Panc1 (cell line): ENCODE results near the gene OR10D3. TPM values are rescaled to one million over a fixed set of nuclear protein-coding genes. Genes with fewer than 3 reads are reported as not detected.

Source experiments
- ATAC-seq: fragments of 200-7000 bp; cut with Tn5 transposase; 2 replicates; pipeline ENCODE4 v1.9.1; 2020; ENCODE audit warnings: mild to moderate bottlenecking, moderate library complexity
- BruUV-seq: library from RNA; stranded (reverse); fragments of 400-500 nt; replicated peaks from 2 replicates; lab custom pipeline; 2021; lab: Mats Ljungman, UMichigan
- CTCF ChIA-PET: fragments of 300-600 bp; sonication (Branson Sonifier 250); formaldehyde crosslinking; loops from one replicate; lab custom pipeline; 2022; ENCODE audit warnings: antibody characterized with exemption; lab: Charles Lee
- POLR2A ChIA-PET: fragments of 300-600 bp; sonication (Branson Sonifier 250); formaldehyde crosslinking; loops from one replicate; lab custom pipeline; 2022; ENCODE audit warnings: antibody characterized with exemption; lab: Charles Lee
- DNase-seq: peaks from one replicate; pipeline ENCODE4 v3.0.0-alpha.2; 2010; ENCODE audit warnings: low read depth, low spot score
- H3K27ac ChIP-seq: 2 replicates; pipeline ENCODE4 v1.5.1; 2011; ENCODE audit warnings: mild to moderate bottlenecking, low read length, inconsistent platforms
- H3K27me3 ChIP-seq: fragments of 200-500 bp; sonication (Bioruptor generic); 2 replicates; pipeline ENCODE4 v1.6.0; 2014; ENCODE audit warnings: low read length, inconsistent platforms; ENCODE audit not compliant: control insufficient read depth, insufficient read depth
- H3K36me3 ChIP-seq: fragments of 200-500 bp; sonication (Bioruptor generic); 2 replicates; pipeline ENCODE4 v1.5.1; 2014; ENCODE audit warnings: inconsistent platforms, mild to moderate bottlenecking, low read length, moderate library complexity; ENCODE audit not compliant: control insufficient read depth, insufficient read depth
- H3K4me1 ChIP-seq: 2 replicates; pipeline ENCODE4 v1.5.1; 2011; ENCODE audit warnings: inconsistent platforms, mild to moderate bottlenecking, low read length, moderate library complexity; ENCODE audit not compliant: control insufficient read depth, insufficient read depth
- H3K4me3 ChIP-seq, 2 experiments: 2 replicates each; pipeline ENCODE4 v1.5.1; 2011 to 2012; ENCODE audit warnings: low read depth in 2 of 2, low read length in 2 of 2, mild to moderate bottlenecking in 2 of 2, inconsistent platforms in 1 of 2, moderate library complexity in 1 of 2
- H3K9me3 ChIP-seq: fragments of 200-500 bp; sonication (Bioruptor generic); 2 replicates; pipeline ENCODE4 v1.5.1; 2014; ENCODE audit warnings: low read depth, mild to moderate bottlenecking, inconsistent platforms, low read length, moderate library complexity; ENCODE audit not compliant: control insufficient read depth, insufficient read depth
- CTCF ChIP-seq: fragments of 450-650 bp; IDR thresholded peaks from 2 replicates; pipeline ENCODE4 v1.5.1; 2017; ENCODE audit warnings: mild to moderate bottlenecking
- POLR2AphosphoS5 ChIP-seq: IDR thresholded peaks from 2 replicates; pipeline ENCODE4 v1.6.1; 2012; ENCODE audit warnings: mild to moderate bottlenecking, low read depth, low read length, moderate library complexity
- SIN3A ChIP-seq: IDR thresholded peaks from 2 replicates; pipeline ENCODE4 v1.6.1; 2012; ENCODE audit warnings: low read depth, mild to moderate bottlenecking, low read length, moderate library complexity, borderline replicate concordance; ENCODE audit not compliant: insufficient read depth
- TCF7L2 ChIP-seq: IDR thresholded peaks from 2 replicates; pipeline ENCODE4 v1.6.1; 2011; ENCODE audit warnings: mild to moderate bottlenecking, low read depth, low read length, inconsistent platforms
- in situ Hi-C: cut with HindIII; loops from 2 replicates; pipeline ENCODE4 v1.10.0; 2016; ENCODE audit warnings: low sequenced_read_pairs, low pct_unique_long_range_greater_than_20kb
- intact Hi-C: fragments of 100-400 bp; cut with micrococcal nuclease; formaldehyde crosslinking; loops from one replicate; pipeline ENCODE4 v1.10.0; 2022; ENCODE audit not compliant: unreplicated experiment
- total RNA-seq: library from RNA; stranded (reverse); gene quantifications from one replicate; pipeline ENCODE4 v1.2.1, GENCODE V29; 2021; ENCODE audit not compliant: unreplicated experiment
- TF ChIP-seq, protein P1 (sequence below), 2 experiments: IDR thresholded peaks; 2 replicates each; pipeline ENCODE4 v1.6.1; 2011 to 2012; ENCODE audit warnings: low read depth in 2 of 2, control low read depth in 1 of 2, low read length in 1 of 2, mild to moderate bottlenecking in 1 of 2, moderate library complexity in 1 of 2; ENCODE audit not compliant: insufficient read depth in 1 of 2

OR10D3 gene
- total RNA-seq, 1 experiment from 2014 or later = not detected

DNA sequence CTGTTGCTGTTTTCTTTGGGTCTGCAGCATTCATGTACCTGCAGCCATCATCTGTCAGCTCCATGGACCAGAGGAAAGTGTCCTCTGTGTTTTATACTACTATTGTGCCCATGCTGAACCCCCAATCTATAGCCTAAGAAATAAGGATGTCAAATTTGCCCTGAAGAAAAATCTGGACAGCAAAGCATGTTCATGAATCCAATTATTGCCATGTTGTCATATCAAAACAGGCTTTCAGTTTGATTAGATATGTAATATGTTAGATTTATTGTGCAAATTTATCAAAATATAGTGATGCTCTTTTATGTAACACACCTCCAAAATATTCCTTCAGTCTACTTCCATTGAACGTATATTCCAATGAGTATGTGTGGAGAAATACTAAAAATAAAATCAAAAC lies 42.3 kb downstream of the OR10D3 start:
- no peaks in the 10 kb centered on the region for H3K4me1 ChIP-seq
- in situ Hi-C loops (no loop called here), intact Hi-C loops (no loop called here)
- no peak for DNase-seq
- no peaks in the 10 kb centered on the region for H3K36me3 ChIP-seq
- BruUV-seq = no TSS peak
- H3K27me3 ChIP-seq = no peaks in the 10 kb centered on the region
- H3K27ac ChIP-seq = no peak overlapping the region
- ChIA-PET POLR2A (no interaction called here), CTCF (no interaction called here)
- H3K4me3 ChIP-seq = no peak overlapping the region
- ATAC-seq = no peak
- TF ChIP-seq, protein P1, sequence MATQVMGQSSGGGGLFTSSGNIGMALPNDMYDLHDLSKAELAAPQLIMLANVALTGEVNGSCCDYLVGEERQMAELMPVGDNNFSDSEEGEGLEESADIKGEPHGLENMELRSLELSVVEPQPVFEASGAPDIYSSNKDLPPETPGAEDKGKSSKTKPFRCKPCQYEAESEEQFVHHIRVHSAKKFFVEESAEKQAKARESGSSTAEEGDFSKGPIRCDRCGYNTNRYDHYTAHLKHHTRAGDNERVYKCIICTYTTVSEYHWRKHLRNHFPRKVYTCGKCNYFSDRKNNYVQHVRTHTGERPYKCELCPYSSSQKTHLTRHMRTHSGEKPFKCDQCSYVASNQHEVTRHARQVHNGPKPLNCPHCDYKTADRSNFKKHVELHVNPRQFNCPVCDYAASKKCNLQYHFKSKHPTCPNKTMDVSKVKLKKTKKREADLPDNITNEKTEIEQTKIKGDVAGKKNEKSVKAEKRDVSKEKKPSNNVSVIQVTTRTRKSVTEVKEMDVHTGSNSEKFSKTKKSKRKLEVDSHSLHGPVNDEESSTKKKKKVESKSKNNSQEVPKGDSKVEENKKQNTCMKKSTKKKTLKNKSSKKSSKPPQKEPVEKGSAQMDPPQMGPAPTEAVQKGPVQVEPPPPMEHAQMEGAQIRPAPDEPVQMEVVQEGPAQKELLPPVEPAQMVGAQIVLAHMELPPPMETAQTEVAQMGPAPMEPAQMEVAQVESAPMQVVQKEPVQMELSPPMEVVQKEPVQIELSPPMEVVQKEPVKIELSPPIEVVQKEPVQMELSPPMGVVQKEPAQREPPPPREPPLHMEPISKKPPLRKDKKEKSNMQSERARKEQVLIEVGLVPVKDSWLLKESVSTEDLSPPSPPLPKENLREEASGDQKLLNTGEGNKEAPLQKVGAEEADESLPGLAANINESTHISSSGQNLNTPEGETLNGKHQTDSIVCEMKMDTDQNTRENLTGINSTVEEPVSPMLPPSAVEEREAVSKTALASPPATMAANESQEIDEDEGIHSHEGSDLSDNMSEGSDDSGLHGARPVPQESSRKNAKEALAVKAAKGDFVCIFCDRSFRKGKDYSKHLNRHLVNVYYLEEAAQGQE (IDR thresholded peaks at IDR 0.05; ENCODE audit: insufficient read depth in 1 of 2, low read depth in 2 of 2, low read length in 1 of 2) = no peak
- TF ChIP-seq TCF7L2 (no peak), SIN3A (no peak), CTCF (no peak), POLR2AphosphoS5 (no peak)
- no peaks in the 10 kb centered on the region for H3K9me3 ChIP-seq

DNA sequence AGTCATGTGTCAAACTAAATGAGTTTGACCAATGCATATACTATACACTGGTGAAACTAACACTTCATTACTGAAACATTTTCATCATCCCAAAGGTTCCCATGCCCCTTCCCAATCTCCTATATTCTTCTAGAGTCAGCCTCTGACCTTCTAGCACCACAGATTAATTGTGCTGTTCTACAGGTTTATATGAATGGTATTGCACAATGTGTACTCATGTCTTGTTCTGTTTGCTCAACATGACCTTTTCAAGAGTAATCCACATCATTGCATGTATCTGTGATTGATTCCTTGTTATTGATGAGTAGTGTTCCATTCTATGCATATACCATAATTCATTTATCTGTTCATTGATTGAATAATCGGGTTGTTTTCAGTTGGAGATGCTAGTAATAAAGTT lies 50.2 kb downstream of the OR10D3 start:
- DNase-seq (no peak), ATAC-seq (no peak)
- intact Hi-C loops (no loop called here), in situ Hi-C loops (no loop called here)
- H3K4me1 ChIP-seq = no peaks in the 10 kb centered on the region
- H3K36me3 ChIP-seq = no peaks in the 10 kb centered on the region
- no peak overlapping the region for H3K27ac ChIP-seq
- H3K4me3 ChIP-seq = no peak overlapping the region
- no peak for TF ChIP-seq TCF7L2
- TF ChIP-seq POLR2AphosphoS5 = no peak
- TF ChIP-seq, protein P1 (IDR thresholded peaks at IDR 0.05; ENCODE audit: insufficient read depth in 1 of 2, low read depth in 2 of 2, low read length in 1 of 2) = no peak
- CTCF ChIA-PET = no interaction called here
- no peaks in the 10 kb centered on the region for H3K27me3 ChIP-seq
- no TSS peak for BruUV-seq
- POLR2A ChIA-PET = no interaction called here
- H3K9me3 ChIP-seq = no peaks in the 10 kb centered on the region

Other genes with a start within 250 kb of the OR10D3 start
- gene OR4D5, start 243.7 kb upstream of the OR10D3 start, total RNA-seq = not detected
- gene OR6T1, start 239.5 kb upstream of the OR10D3 start, total RNA-seq = not detected
- not detected for gene OR10S1, start 205.6 kb upstream of the OR10D3 start, total RNA-seq
- gene OR10G6, start 188.2 kb upstream of the OR10D3 start, total RNA-seq = not detected
- gene OR10G4, start 170.3 kb upstream of the OR10D3 start, total RNA-seq = not detected
- gene OR10G9, start 160.3 kb upstream of the OR10D3 start, total RNA-seq = not detected
- not detected for gene OR10G8, start 156.5 kb upstream of the OR10D3 start, total RNA-seq
- gene OR10G7, start 142.0 kb upstream of the OR10D3 start, total RNA-seq = not detected
- gene VWA5A, start 67.9 kb upstream of the OR10D3 start, total RNA-seq = 3.1 TPM
- not detected for gene OR8G1, start 57.8 kb downstream of the OR10D3 start, total RNA-seq
- gene OR8G5, start 73.0 kb downstream of the OR10D3 start, total RNA-seq = not detected
- gene OR8D1, start 130.6 kb downstream of the OR10D3 start, total RNA-seq = not detected
- not detected for gene OR8D2, start 136.9 kb downstream of the OR10D3 start, total RNA-seq
- not detected for gene OR8B2, start 201.2 kb downstream of the OR10D3 start, total RNA-seq
- gene OR8B3, start 215.7 kb downstream of the OR10D3 start, total RNA-seq = not detected
- gene OR8B4, start 241.5 kb downstream of the OR10D3 start, total RNA-seq = not detected